ENCODE results near the gene AADACL4. TPM values are rescaled to one million over a fixed set of nuclear protein-coding genes. Genes with fewer than 3 reads are reported as not detected.
"Not testable (repeated sequence)": the region's sequence is repeated elsewhere in the genome, so short reads cannot be mapped to it uniquely, and the experiment has no call there.

The AADACL4 gene
- total RNA-seq, 1 experiment from 2014 or later, result not detected

DNA sequence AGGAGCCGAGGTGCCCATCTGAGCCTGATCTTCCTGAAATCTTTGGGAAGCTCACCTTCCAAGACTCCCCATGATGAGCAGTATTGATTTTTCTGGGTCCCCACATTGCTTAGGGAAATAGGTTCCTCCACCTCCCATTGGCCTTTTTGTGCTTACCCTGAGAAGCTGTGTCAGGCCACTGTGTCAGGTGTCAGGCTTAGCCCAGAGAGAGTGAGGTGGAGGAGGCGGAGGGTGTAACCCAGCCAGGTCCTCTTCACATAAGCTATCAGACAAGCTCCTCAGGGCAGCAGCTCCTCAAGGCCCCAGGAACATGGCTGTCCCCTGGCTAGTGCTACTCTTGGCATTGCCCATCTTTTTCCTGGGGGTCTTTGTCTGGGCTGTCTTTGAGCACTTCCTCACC lies 352 bp downstream of the AADACL4 start:
- intact Hi-C loops (cut with micrococcal nuclease; ENCODE audit: unreplicated experiment) (no loop called here), in situ Hi-C loops (cut with HindIII; ENCODE audit: low pct_unique_long_range_greater_than_20kb, low sequenced_read_pairs) (no loop called here)
- TF ChIP-seq POLR2AphosphoS5 (IDR thresholded peaks at IDR 0.05; ENCODE audit: low read depth, low read length) (no peak), TCF7L2 (IDR thresholded peaks at IDR 0.05; ENCODE audit: low read depth, low read length) (no peak), SIN3A (IDR thresholded peaks at IDR 0.05; ENCODE audit: borderline replicate concordance, insufficient read depth, low read depth, low read length) (no peak)
- TF ChIP-seq, protein P1, sequence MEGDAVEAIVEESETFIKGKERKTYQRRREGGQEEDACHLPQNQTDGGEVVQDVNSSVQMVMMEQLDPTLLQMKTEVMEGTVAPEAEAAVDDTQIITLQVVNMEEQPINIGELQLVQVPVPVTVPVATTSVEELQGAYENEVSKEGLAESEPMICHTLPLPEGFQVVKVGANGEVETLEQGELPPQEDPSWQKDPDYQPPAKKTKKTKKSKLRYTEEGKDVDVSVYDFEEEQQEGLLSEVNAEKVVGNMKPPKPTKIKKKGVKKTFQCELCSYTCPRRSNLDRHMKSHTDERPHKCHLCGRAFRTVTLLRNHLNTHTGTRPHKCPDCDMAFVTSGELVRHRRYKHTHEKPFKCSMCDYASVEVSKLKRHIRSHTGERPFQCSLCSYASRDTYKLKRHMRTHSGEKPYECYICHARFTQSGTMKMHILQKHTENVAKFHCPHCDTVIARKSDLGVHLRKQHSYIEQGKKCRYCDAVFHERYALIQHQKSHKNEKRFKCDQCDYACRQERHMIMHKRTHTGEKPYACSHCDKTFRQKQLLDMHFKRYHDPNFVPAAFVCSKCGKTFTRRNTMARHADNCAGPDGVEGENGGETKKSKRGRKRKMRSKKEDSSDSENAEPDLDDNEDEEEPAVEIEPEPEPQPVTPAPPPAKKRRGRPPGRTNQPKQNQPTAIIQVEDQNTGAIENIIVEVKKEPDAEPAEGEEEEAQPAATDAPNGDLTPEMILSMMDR (IDR thresholded peaks at IDR 0.05), result no peak
- TF ChIP-seq, protein P2, sequence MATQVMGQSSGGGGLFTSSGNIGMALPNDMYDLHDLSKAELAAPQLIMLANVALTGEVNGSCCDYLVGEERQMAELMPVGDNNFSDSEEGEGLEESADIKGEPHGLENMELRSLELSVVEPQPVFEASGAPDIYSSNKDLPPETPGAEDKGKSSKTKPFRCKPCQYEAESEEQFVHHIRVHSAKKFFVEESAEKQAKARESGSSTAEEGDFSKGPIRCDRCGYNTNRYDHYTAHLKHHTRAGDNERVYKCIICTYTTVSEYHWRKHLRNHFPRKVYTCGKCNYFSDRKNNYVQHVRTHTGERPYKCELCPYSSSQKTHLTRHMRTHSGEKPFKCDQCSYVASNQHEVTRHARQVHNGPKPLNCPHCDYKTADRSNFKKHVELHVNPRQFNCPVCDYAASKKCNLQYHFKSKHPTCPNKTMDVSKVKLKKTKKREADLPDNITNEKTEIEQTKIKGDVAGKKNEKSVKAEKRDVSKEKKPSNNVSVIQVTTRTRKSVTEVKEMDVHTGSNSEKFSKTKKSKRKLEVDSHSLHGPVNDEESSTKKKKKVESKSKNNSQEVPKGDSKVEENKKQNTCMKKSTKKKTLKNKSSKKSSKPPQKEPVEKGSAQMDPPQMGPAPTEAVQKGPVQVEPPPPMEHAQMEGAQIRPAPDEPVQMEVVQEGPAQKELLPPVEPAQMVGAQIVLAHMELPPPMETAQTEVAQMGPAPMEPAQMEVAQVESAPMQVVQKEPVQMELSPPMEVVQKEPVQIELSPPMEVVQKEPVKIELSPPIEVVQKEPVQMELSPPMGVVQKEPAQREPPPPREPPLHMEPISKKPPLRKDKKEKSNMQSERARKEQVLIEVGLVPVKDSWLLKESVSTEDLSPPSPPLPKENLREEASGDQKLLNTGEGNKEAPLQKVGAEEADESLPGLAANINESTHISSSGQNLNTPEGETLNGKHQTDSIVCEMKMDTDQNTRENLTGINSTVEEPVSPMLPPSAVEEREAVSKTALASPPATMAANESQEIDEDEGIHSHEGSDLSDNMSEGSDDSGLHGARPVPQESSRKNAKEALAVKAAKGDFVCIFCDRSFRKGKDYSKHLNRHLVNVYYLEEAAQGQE (IDR thresholded peaks at IDR 0.05; ENCODE audit: insufficient read depth in 1 of 2, low read depth in 2 of 2, low read length in 1 of 2), result no peak
- peak; percentile 60 for ATAC-seq
- Histone ChIP-seq H3K27ac (ENCODE audit: low read length) (no peak overlapping the region), H3K4me3 (ENCODE audit: low read depth in 2 of 2, low read length in 2 of 2) (no peak overlapping the region), H3K27me3 (ENCODE audit: control insufficient read depth, insufficient read depth, low read length) (no peaks in the 10 kb centered on the region), H3K4me1 (ENCODE audit: control insufficient read depth, insufficient read depth, low read length) (no peaks in the 10 kb centered on the region), H3K9me3 (ENCODE audit: control insufficient read depth, insufficient read depth, low read depth, low read length) (peaks cover 10% of the 10 kb centered on the region; the same call in 1 of the 2 replicates), H3K36me3 (ENCODE audit: control insufficient read depth, insufficient read depth, low read length) (no peaks in the 10 kb centered on the region)
- DNase-seq (ENCODE audit: low read depth, low spot score), result no peak
- ChIA-PET CTCF (interaction anchor here (0.6 kb wide), 1 partner anchor 407 kb away, joined by 5 read pairs; no protein-coding TSS in a partner anchor), POLR2A (no interaction called here)
- no TSS peak for BruUV-seq (replicated peaks)

DNA sequence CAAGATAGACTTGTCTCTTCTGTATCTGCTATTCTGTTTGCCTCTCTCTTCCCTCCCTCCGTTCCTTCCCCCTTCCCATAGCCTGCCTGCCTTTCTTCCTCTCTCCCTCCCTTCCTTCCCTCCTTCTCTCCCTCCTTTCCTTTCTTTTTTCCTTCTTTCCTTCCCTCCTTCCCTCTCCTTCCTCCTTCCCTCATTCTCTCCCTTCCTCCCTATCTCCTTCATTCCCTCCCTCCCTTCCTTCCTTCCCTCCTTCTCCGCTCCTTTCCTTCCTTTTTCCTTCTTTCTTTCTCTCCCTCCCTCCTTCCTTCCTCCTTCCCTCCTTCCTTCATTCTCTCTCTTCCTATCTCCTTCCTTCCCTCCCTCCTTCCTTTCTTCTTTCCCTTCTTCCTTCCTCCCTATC lies 944 bp downstream of the AADACL4 start:
- no peaks in the 10 kb centered on the region for H3K27me3 ChIP-seq (ENCODE audit: control insufficient read depth, insufficient read depth, low read length)
- intact Hi-C loops (cut with micrococcal nuclease; ENCODE audit: unreplicated experiment) (no loop called here), in situ Hi-C loops (cut with HindIII; ENCODE audit: low pct_unique_long_range_greater_than_20kb, low sequenced_read_pairs) (no loop called here)
- ATAC-seq (no peak), DNase-seq (ENCODE audit: low read depth, low spot score) (no peak)
- ChIA-PET CTCF (interaction anchor here (0.6 kb wide), 1 partner anchor 407 kb away, joined by 5 read pairs; no protein-coding TSS in a partner anchor), POLR2A (no interaction called here)
- no TSS peak for BruUV-seq (replicated peaks)
- TF ChIP-seq SIN3A (IDR thresholded peaks at IDR 0.05; ENCODE audit: borderline replicate concordance, insufficient read depth, low read depth, low read length), result no peak
- TF ChIP-seq, protein P2 (IDR thresholded peaks at IDR 0.05; ENCODE audit: insufficient read depth in 1 of 2, low read depth in 2 of 2, low read length in 1 of 2), result no peak
- TF ChIP-seq TCF7L2 (IDR thresholded peaks at IDR 0.05; ENCODE audit: low read depth, low read length), result no peak
- H3K27ac ChIP-seq (ENCODE audit: low read length), result no peak overlapping the region
- no peaks in the 10 kb centered on the region for H3K4me1 ChIP-seq (ENCODE audit: control insufficient read depth, insufficient read depth, low read length)
- H3K9me3 ChIP-seq (ENCODE audit: control insufficient read depth, insufficient read depth, low read depth, low read length), result peaks cover 10% of the 10 kb centered on the region; the same call in 1 of the 2 replicates
- H3K4me3 ChIP-seq (ENCODE audit: low read depth in 2 of 2, low read length in 2 of 2), result no peak overlapping the region
- H3K36me3 ChIP-seq (ENCODE audit: control insufficient read depth, insufficient read depth, low read length), result no peaks in the 10 kb centered on the region

DNA sequence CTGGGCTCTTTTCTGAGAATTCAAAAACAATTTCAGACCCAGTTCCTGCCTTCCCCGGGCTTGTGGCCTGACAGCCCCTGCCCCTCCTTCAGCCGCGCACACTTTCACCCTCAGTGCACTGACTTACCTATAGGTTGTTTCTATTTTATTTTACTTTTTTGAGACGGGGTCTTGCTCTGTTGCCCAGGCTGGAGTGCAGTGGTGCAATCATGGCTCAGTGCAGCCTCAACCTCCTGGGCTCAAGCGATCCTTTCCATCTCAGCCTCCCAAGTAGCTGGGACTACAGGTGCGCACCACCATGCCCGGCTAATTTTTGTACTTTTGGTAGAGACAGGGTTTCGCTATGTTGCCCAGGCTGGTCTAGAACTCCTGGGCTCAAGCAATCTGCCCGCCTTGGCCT lies 1.5 kb downstream of the AADACL4 start:
- BruUV-seq (replicated peaks); in situ Hi-C loops (cut with HindIII; ENCODE audit: low pct_unique_long_range_greater_than_20kb, low sequenced_read_pairs); H3K4me3 ChIP-seq (ENCODE audit: low read depth in 2 of 2, low read length in 2 of 2); H3K36me3 ChIP-seq (ENCODE audit: control insufficient read depth, insufficient read depth, low read length); H3K27me3 ChIP-seq (ENCODE audit: control insufficient read depth, insufficient read depth, low read length); intact Hi-C loops (cut with micrococcal nuclease; ENCODE audit: unreplicated experiment); H3K27ac ChIP-seq (ENCODE audit: low read length); H3K9me3 ChIP-seq (ENCODE audit: control insufficient read depth, insufficient read depth, low read depth, low read length); DNase-seq (ENCODE audit: low read depth, low spot score); ATAC-seq; CTCF ChIA-PET; H3K4me1 ChIP-seq (ENCODE audit: control insufficient read depth, insufficient read depth, low read length): not testable (repeated sequence)
- POLR2A ChIA-PET, result interaction anchor here (0.6 kb wide), 1 partner anchor 228 kb away, joined by 3 read pairs; no protein-coding TSS in a partner anchor

Data from Panc1 (cell line).